Neural cell (in vitro differentiated cells): Measurements from ENCODE around the gene UGT1A8. TPM values are rescaled to one million over a fixed set of nuclear protein-coding genes. Genes with fewer than 3 reads are reported as not detected.
"Not testable (repeated sequence)": the region's sequence is repeated elsewhere in the genome, so short reads cannot be mapped to it uniquely, and the experiment has no call there.

ENCODE experiments used
- H2AFZ ChIP-seq: fragments of 200-600, 300-800 bp; sonication (generic), shearing (Covaris generic); 2 replicates; pipeline ENCODE4 v1.6.0; 2014; ENCODE audit warnings: low read depth, mild to moderate bottlenecking, antibody characterized with exemption, low read length, moderate library complexity
- H3F3A ChIP-seq: fragments of 200-600 bp; shearing (Covaris generic); 2 replicates; pipeline ENCODE4 v1.6.1; 2016; ENCODE audit warnings: mild to moderate bottlenecking, moderate library complexity, mixed read lengths, antibody characterized with exemption, low read length; ENCODE audit not compliant: insufficient read depth, poor library complexity, severe bottlenecking
- H3K27ac ChIP-seq: fragments of 200-600, 300-800 bp; sonication (generic), shearing (Covaris generic); 2 replicates; pipeline ENCODE4 v1.5.1; 2014; ENCODE audit warnings: mild to moderate bottlenecking, low read length, moderate library complexity
- H3K27me3 ChIP-seq: fragments of 300-800, 200-600 bp; sonication (generic), shearing (Covaris generic); 2 replicates; pipeline ENCODE4 v1.6.0; 2014; ENCODE audit warnings: mild to moderate bottlenecking, low read depth, low read length, moderate library complexity; ENCODE audit not compliant: insufficient read depth
- H3K36me3 ChIP-seq: fragments of 300-800, 200-600 bp; sonication (generic), shearing (Covaris generic); 2 replicates; pipeline ENCODE4 v1.5.1; 2014; ENCODE audit warnings: mild to moderate bottlenecking, antibody characterized with exemption, low read length, moderate library complexity; ENCODE audit not compliant: insufficient read depth
- H3K4me2 ChIP-seq: fragments of 300-800, 200-600 bp; sonication (generic), shearing (Covaris generic); 2 replicates; pipeline ENCODE4 v1.6.0; 2014; ENCODE audit warnings: mild to moderate bottlenecking, low read length
- H3K4me3 ChIP-seq: fragments of 300-800, 200-600 bp; sonication (generic), shearing (Covaris generic); 2 replicates; pipeline ENCODE4 v1.5.1; 2014; ENCODE audit warnings: mild to moderate bottlenecking, low read length, moderate library complexity
- H3K79me2 ChIP-seq: fragments of 200-600 bp; shearing (Covaris generic); replicated peaks from 2 replicates; pipeline ENCODE4 v1.6.0; 2014; ENCODE audit warnings: mild to moderate bottlenecking, low read length, moderate library complexity; ENCODE audit not compliant: insufficient read depth
- H3K9ac ChIP-seq: fragments of 300-800, 200-600 bp; sonication (generic), shearing (Covaris generic); 2 replicates; pipeline ENCODE4 v1.6.1; 2016; ENCODE audit warnings: mild to moderate bottlenecking, low read length, mixed read lengths
- H3K9me2 ChIP-seq: fragments of 200-600 bp; shearing (Covaris generic); 2 replicates; pipeline ENCODE4 v1.6.1; 2016; ENCODE audit warnings: mild to moderate bottlenecking, low read length, mixed read lengths; ENCODE audit not compliant: insufficient read depth
- H3K9me3 ChIP-seq: fragments of 200-600, 300-800 bp; sonication (generic), shearing (Covaris generic); 2 replicates; pipeline ENCODE4 v1.6.1; 2016; ENCODE audit warnings: mild to moderate bottlenecking, mixed run types, low read length, moderate library complexity, mixed read lengths
- H4K20me1 ChIP-seq: fragments of 200-600 bp; shearing (Covaris generic); 2 replicates; pipeline ENCODE4 v1.6.1; 2016; ENCODE audit warnings: mild to moderate bottlenecking, mixed run types; ENCODE audit not compliant: insufficient read depth
- CTCF ChIP-seq: fragments of 450-650 bp; IDR thresholded peaks from 2 replicates; pipeline ENCODE4 v1.5.1; 2014; ENCODE audit warnings: antibody characterized with exemption, mild to moderate bottlenecking, moderate library complexity; ENCODE audit not compliant: poor library complexity, severe bottlenecking
- EP300 ChIP-seq: fragments of 450-650 bp; conservative IDR thresholded peaks from 2 replicates; pipeline ENCODE4 v1.6.1; 2014; ENCODE audit warnings: antibody characterized with exemption, mild to moderate bottlenecking, moderate library complexity; ENCODE audit not compliant: poor library complexity, severe bottlenecking
- EZH2 ChIP-seq: fragments of 200-600, 300-800 bp; shearing (Covaris generic), sonication (generic); IDR thresholded peaks from 2 replicates; pipeline ENCODE4 v1.6.1; 2014; ENCODE audit warnings: antibody characterized with exemption, low read length, borderline replicate concordance, mild to moderate bottlenecking; ENCODE audit not compliant: insufficient read depth, poor library complexity, severe bottlenecking
- MXI1 ChIP-seq: fragments of 450-650 bp; conservative IDR thresholded peaks from 2 replicates; pipeline ENCODE4 v1.6.1; 2014; ENCODE audit warnings: antibody characterized with exemption, mild to moderate bottlenecking; ENCODE audit not compliant: poor library complexity, severe bottlenecking
- POLR2AphosphoS5 ChIP-seq: IDR thresholded peaks from 2 replicates; pipeline ENCODE4 v1.6.1; 2012
- RAD21 ChIP-seq: fragments of 450-650 bp; conservative IDR thresholded peaks from 2 replicates; pipeline ENCODE4 v1.6.1; 2014; ENCODE audit warnings: antibody characterized with exemption, mild to moderate bottlenecking, moderate library complexity
- REST ChIP-seq: IDR thresholded peaks from 2 replicates; pipeline ENCODE4 v1.6.1; 2012; ENCODE audit warnings: borderline replicate concordance
- SMC3 ChIP-seq: fragments of 450-650 bp; conservative IDR thresholded peaks from 2 replicates; pipeline ENCODE4 v1.6.1; 2014; ENCODE audit warnings: antibody characterized with exemption, mild to moderate bottlenecking, moderate library complexity; ENCODE audit not compliant: poor library complexity
- TAF1 ChIP-seq: IDR thresholded peaks from 2 replicates; pipeline ENCODE4 v1.6.1; 2012; ENCODE audit warnings: low read depth
- polyA plus RNA-seq: library from polyadenylated mRNA; depleted of rRNA; stranded (reverse); fragments of >200 nt; gene quantifications from 2 replicates; pipeline ENCODE4 v1.2.3, GENCODE V29; 2014

The UGT1A8 gene
- polyA plus RNA-seq, 1 donor from 2014 or later, result not detected

GRCh38 chr2:233699424-233700027 lies 82.1 kb downstream of the UGT1A8 start:
- Histone ChIP-seq H3K27ac (no peak overlapping the region), H3K79me2 (no peaks in the 10 kb centered on the region), H3K9me2 (no peaks in the 10 kb centered on the region), H4K20me1 (no peaks in the 10 kb centered on the region), H3K4me3 (no peak overlapping the region), H3K9ac (no peak overlapping the region), H3K27me3 (no peaks in the 10 kb centered on the region), H3F3A (no peaks in the 10 kb centered on the region), H3K4me2 (no peak overlapping the region), H3K36me3 (no peaks in the 10 kb centered on the region), H3K9me3 (no peaks in the 10 kb centered on the region), H2AFZ (no peak overlapping the region)
- TF ChIP-seq MXI1, result no peak
- TF ChIP-seq REST, result no peak
- no peak for TF ChIP-seq SMC3
- TF ChIP-seq EP300, result no peak
- TF ChIP-seq EZH2, result no peak
- TF ChIP-seq RAD21, result no peak
- TF ChIP-seq TAF1, result no peak
- TF ChIP-seq CTCF, result no peak
- TF ChIP-seq POLR2AphosphoS5, result no peak

- no peak for TF ChIP-seq REST
- no peak for TF ChIP-seq MXI1
- TF ChIP-seq TAF1, result no peak
- no peak for TF ChIP-seq CTCF
- TF ChIP-seq EP300, result no peak
- Histone ChIP-seq H3K79me2 (no peaks in the 10 kb centered on the region), H3K9me3 (no peaks in the 10 kb centered on the region), H2AFZ (no peak overlapping the region), H3K4me2 (no peak overlapping the region), H3K9me2 (no peaks in the 10 kb centered on the region), H4K20me1 (no peaks in the 10 kb centered on the region), H3K27ac (no peak overlapping the region), H3K27me3 (no peaks in the 10 kb centered on the region), H3K36me3 (no peaks in the 10 kb centered on the region), H3F3A (no peaks in the 10 kb centered on the region), H3K4me3 (no peak overlapping the region), H3K9ac (no peak overlapping the region)
Observed at GRCh38 chr2:233700028-233700635, 82.7 kb downstream of the UGT1A8 start.

- not testable (repeated sequence) for H2AFZ ChIP-seq, H3K27ac ChIP-seq, H3K4me2 ChIP-seq, H3K9me3 ChIP-seq, H3F3A ChIP-seq, H3K9me2 ChIP-seq, H4K20me1 ChIP-seq, H3K79me2 ChIP-seq, H3K4me3 ChIP-seq, H3K9ac ChIP-seq, H3K27me3 ChIP-seq, H3K36me3 ChIP-seq
Observed at GRCh38 chr2:233700842-233701241, 83.4 kb downstream of the UGT1A8 start.
